ENCODE data around the gene ARSB. TPM values are rescaled to one million over a fixed set of nuclear protein-coding genes. Genes with fewer than 3 reads are reported as not detected.

ARSB gene
- total RNA-seq, 1 experiment from 2014 or later, result 11.4 TPM

GRCh38 chr5:78903353-78903752 is 81.8 kb downstream of the ARSB start:
- Mint-ChIP-seq H3K36me3 (ENCODE audit: insufficient read depth in 1 of 3, low read depth in 3 of 3) (no peaks in the 10 kb centered on the region), H3K4me3 (no peak overlapping the region), H3K4me1 (peaks cover 22 to 23% of the 10 kb centered on the region in 2 experiments), H3K9me3 (no peaks in the 10 kb centered on the region), H3K27ac (no peak overlapping the region; a peak in 1 of 7 replicates), H3K27me3 (ENCODE audit: low read depth) (no peaks in the 10 kb centered on the region)
- Histone ChIP-seq H3K79me2 (ENCODE audit: insufficient read depth, low read length) (no peaks in the 10 kb centered on the region), H3K4me2 (ENCODE audit: insufficient read depth, insufficient read length, low read length) (no peak overlapping the region), H2BK15ac (ENCODE audit: low read depth, low read length) (no peak overlapping the region), H3T11ph (ENCODE audit: low read length) (no peak overlapping the region), H3K23ac (ENCODE audit: insufficient read length, low read depth, low read length) (no peak overlapping the region), H3K27me3 (ENCODE audit: insufficient read depth, low read length) (no peaks in the 10 kb centered on the region), H3K4ac (ENCODE audit: low read depth, low read length) (no peak overlapping the region), H4K5ac (ENCODE audit: insufficient read length, low read depth, low read length) (no peak overlapping the region), H2BK12ac (ENCODE audit: insufficient read length, low read depth, low read length) (no peak overlapping the region), H3K9me3 (ENCODE audit: control insufficient read depth, low read depth, low read length) (no peaks in the 10 kb centered on the region), H3K9ac (ENCODE audit: extremely low read depth, insufficient read length, low read length) (no peak overlapping the region), H3K18ac (ENCODE audit: insufficient read length, low read depth, low read length) (no peak overlapping the region), H4K8ac (replicated peaks; ENCODE audit: insufficient read length, low read depth, low read length) (no peak overlapping the region), H3K27ac (ENCODE audit: insufficient read length, low read depth, low read length) (no peak overlapping the region), H3K14ac (ENCODE audit: insufficient read depth, low read length) (no peak overlapping the region), H2AK5ac (ENCODE audit: insufficient read length, low read length) (no peak overlapping the region), H4K91ac (ENCODE audit: insufficient read length, low read depth, low read length) (no peak overlapping the region), H4K20me1 (ENCODE audit: control insufficient read depth, insufficient read depth, insufficient read length) (no peaks in the 10 kb centered on the region), H2BK120ac (ENCODE audit: low read depth, low read length, poor library complexity, severe bottlenecking) (no peak overlapping the region), H2BK20ac (ENCODE audit: low read depth, low read length, poor library complexity, severe bottlenecking) (no peak overlapping the region), H3K23me2 (ENCODE audit: insufficient read length, low read depth, low read length, poor library complexity, severe bottlenecking) (no peaks in the 10 kb centered on the region), H3K56ac (ENCODE audit: insufficient read length, low read depth, low read length) (no peak overlapping the region), H2BK5ac (ENCODE audit: insufficient read length, low read length) (no peak overlapping the region), H3K79me1 (ENCODE audit: insufficient read depth, low read depth, low read length, poor library complexity, severe bottlenecking) (no peaks in the 10 kb centered on the region), H3K4me1 (ENCODE audit: insufficient read depth, low read length) (peaks cover 3% of the 10 kb centered on the region; the same call in 1 of the 2 replicates), H2AFZ (ENCODE audit: low read length) (no peak overlapping the region)
- no CpG with 5 or more reads among the region's 2 CpGs for WGBS (ENCODE audit: extremely low coverage, insufficient read length, low lambda C conversion rate)
- DNase-seq, result no peak
- no peak for TF ChIP-seq CTCF (conservative IDR thresholded peaks at IDR 0.05)

All from H9 (cell line).